ENCODE data around the gene OAT.

DNA sequence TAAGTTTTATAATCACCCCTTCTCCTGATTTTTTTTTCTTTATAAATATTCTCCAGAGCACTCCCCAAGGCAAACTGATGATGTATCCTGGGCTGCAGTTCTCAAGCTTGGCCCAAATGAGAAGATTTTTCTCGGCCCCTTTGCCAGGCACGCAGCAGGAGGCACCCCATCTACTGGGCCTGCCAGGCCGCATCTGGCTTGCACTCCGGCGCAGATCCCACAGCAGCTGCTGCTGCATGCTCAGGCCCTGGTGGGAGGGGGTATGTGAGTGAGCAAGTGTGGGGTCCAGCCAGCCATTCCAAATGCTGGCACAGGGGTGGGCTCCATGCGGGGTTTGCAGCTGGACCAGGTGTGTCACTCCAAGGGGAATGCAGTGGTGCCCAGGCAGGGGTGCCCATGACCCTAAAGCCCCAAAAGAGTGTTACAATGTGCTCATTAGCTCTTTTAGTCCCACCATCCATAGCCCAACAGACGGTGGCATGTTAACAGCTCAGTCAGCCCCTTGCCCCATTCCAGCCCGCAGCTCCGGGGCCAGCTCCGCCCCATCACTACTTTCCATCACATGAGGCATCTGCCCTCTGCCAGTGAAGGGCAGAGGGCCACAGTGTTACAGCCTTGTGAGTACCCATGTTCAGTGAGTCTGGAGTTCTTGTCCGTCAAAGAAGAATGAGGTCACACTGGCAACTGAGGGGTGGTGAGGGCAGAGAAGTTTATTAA is 25.9 kb downstream of the OAT start:
- TF ChIP-seq, protein P1, sequence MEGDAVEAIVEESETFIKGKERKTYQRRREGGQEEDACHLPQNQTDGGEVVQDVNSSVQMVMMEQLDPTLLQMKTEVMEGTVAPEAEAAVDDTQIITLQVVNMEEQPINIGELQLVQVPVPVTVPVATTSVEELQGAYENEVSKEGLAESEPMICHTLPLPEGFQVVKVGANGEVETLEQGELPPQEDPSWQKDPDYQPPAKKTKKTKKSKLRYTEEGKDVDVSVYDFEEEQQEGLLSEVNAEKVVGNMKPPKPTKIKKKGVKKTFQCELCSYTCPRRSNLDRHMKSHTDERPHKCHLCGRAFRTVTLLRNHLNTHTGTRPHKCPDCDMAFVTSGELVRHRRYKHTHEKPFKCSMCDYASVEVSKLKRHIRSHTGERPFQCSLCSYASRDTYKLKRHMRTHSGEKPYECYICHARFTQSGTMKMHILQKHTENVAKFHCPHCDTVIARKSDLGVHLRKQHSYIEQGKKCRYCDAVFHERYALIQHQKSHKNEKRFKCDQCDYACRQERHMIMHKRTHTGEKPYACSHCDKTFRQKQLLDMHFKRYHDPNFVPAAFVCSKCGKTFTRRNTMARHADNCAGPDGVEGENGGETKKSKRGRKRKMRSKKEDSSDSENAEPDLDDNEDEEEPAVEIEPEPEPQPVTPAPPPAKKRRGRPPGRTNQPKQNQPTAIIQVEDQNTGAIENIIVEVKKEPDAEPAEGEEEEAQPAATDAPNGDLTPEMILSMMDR (IDR thresholded peaks at IDR 0.05; ENCODE audit: low read length) = no peak
- TF ChIP-seq EZH2 (optimal IDR thresholded peaks at IDR 0.05; ENCODE audit: low read depth, low read length) (no peak), EZH2phosphoT487 (IDR thresholded peaks at IDR 0.05; ENCODE audit: low read length) (no peak)

Measured in MM.1S (cell line).